GM06990 (cell line): ENCODE results near the gene ADAT3.
"Not testable (repeated sequence)": the region's sequence is repeated elsewhere in the genome, so short reads cannot be mapped to it uniquely, and the experiment has no call there.

Experiments
- DNase-seq: peaks from one replicate; pipeline ENCODE4 v3.0.0-alpha.2; 2011; ENCODE audit not compliant: insufficient read length; ENCODE audit errors: extremely low read depth
- H3K27me3 ChIP-seq: replicated peaks from 2 replicates; pipeline ENCODE4 v1.6.0; 2011; ENCODE audit warnings: low read length; ENCODE audit not compliant: control insufficient read depth, insufficient read depth
- H3K36me3 ChIP-seq: 2 replicates; pipeline ENCODE4 v1.5.1; 2011; ENCODE audit warnings: low read length; ENCODE audit not compliant: control insufficient read depth, insufficient read depth
- H3K4me3 ChIP-seq: replicated peaks from 2 replicates; pipeline ENCODE4 v1.5.1; 2011; ENCODE audit warnings: low read depth, mild to moderate bottlenecking, control low read depth, low read length
- CTCF ChIP-seq: IDR thresholded peaks from 2 replicates; pipeline ENCODE4 v1.5.1; 2011; ENCODE audit warnings: low read length, control low read depth, mild to moderate bottlenecking, inconsistent platforms; ENCODE audit not compliant: insufficient read depth, poor library complexity, severe bottlenecking

The ADAT3 gene

DNA sequence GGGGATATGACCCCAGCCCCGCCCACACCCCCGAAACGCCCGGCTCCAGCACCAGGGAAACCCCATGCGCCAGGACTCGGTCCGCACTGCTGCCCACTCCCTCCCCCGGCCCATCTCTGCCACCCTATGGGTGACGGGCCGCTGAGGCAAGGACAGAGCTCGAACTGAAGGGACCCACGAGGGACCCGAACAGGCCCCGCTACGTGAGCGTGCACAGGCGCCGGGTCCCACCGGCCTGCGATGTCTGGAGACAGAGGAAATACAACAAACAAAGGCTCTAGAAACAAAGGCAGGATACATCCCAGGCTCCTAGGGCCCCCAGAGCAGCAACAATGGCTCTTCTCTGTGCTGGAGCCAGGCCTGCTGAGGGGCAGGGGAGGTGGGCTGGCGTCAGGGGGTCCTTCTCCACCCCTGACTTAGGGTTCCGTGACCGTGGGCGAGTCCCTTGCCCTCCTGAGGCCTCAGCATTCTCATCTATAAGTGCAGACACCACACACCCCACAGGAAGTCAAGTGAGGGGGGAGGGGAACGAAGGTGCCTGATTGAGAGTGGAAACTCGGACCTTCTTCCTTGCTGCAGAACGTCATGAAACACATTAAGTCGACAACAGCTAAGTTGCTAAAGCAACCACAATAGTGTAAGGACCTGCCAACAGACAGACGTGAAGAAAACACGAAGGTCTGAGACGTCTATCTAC lies 23.0 kb upstream of the ADAT3 start:
- peaks cover 6% of the 10 kb centered on the region for H3K36me3 ChIP-seq
- no peaks in the 10 kb centered on the region for H3K27me3 ChIP-seq
- H3K4me3 ChIP-seq, result no peak overlapping the region; the same call in 1 of the 2 replicates
- no peak for DNase-seq
- TF ChIP-seq CTCF, result no peak

- peaks cover 6% of the 10 kb centered on the region for H3K36me3 ChIP-seq
- no peak for TF ChIP-seq CTCF
- no peaks in the 10 kb centered on the region for H3K27me3 ChIP-seq
- no peak for DNase-seq
- H3K4me3 ChIP-seq, result peak overlapping the region; percentile 78
These were observed 22.2 kb upstream of the ADAT3 start for GRCh38 chr19:1882786-1883692.

DNA sequence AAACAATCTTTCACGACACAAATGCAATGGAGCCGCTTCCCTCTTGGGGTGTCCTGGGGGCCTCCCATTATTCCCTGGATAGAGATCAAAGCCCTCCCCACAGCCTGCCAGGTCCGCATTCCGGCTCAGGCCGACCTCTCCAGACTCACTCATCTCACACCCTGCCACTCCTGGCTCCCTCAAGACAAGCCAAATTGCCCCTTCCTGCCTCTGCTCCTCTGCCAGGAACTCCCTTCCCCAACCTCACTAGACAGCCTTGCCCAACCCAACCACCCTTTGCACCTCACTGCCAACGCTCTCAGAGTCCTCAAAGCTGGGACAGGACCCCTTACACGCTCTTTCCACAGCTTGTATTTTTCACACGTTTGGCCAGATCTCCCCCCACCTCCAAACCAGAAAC lies 21.4 kb upstream of the ADAT3 start:
- peaks cover 6% of the 10 kb centered on the region for H3K36me3 ChIP-seq
- no peaks in the 10 kb centered on the region for H3K27me3 ChIP-seq
- TF ChIP-seq CTCF, result no peak
- no peak for DNase-seq
- peak overlapping the region; percentile 78 for H3K4me3 ChIP-seq

- Histone ChIP-seq H3K27me3 (no peaks in the 10 kb centered on the region), H3K36me3 (peaks cover 6% of the 10 kb centered on the region), H3K4me3 (peak overlapping the region; percentile 78)
- no peak for DNase-seq
- TF ChIP-seq CTCF, result no peak
These were observed 20.9 kb upstream of the ADAT3 start for GRCh38 chr19:1884291-1884718.

GRCh38 chr19:1884719-1885334 lies 20.4 kb upstream of the ADAT3 start:
- peaks cover 6% of the 10 kb centered on the region for H3K36me3 ChIP-seq
- H3K27me3 ChIP-seq, result no peaks in the 10 kb centered on the region
- no peak for DNase-seq
- TF ChIP-seq CTCF, result no peak
- peak overlapping the region; percentile 78 for H3K4me3 ChIP-seq

- not testable (repeated sequence) for H3K27me3 ChIP-seq, H3K36me3 ChIP-seq
- DNase-seq, result peak; percentile 95
- peak within 1 kb of the TSS; percentile 78 for H3K4me3 ChIP-seq
These were observed 19.6 kb upstream of the ADAT3 start, which contains the start of gene ABHD17A for GRCh38 chr19:1885398-1886119. ABHD17A (minus strand) TSS chr19:1885496; CDS start chr19:1881566, 3,930 bp downstream.

- H3K4me3 ChIP-seq, H3K36me3 ChIP-seq, DNase-seq, H3K27me3 ChIP-seq: not testable (repeated sequence)
These were observed 18.8 kb upstream of the ADAT3 start for GRCh38 chr19:1886360-1886759.
